D721Med (cell line): ENCODE results near the gene ZNF284.

Experiments
- DNase-seq: peaks from one replicate; pipeline ENCODE4 v3.0.0; 2011; ENCODE audit warnings: low spot score; ENCODE audit not compliant: insufficient read length
- FAIRE-seq: peaks from 2 replicates; lab custom pipeline; 2011; peaks lifted over from hg19 to GRCh38; lab: Jason Lieb, UNC
- TF ChIP-seq, protein P1 (sequence below): IDR thresholded peaks from 2 replicates; pipeline ENCODE4 v1.5.1; 2012; ENCODE audit warnings: mild to moderate bottlenecking, control low read depth; ENCODE audit not compliant: insufficient read depth; ENCODE audit errors: missing control alignments

The ZNF284 gene

DNA sequence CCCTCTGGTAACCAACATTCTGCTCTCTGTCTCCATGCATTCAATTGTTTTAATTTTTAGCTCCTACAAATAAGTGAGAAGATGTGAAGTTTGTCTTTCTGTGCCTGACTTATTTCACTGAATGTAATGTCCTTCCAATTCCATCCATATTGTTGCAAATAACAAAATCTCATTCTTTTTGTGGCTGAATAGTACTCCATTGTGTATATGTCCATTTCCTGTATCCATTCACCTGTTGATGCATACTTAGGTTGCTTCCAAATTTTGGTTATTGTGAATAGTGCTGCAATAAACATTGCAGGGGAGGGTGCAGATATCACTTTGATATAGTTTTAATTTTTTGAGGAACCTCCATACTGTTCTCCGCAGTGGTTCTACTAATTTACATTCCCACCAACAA lies 2.5 kb upstream of the ZNF284 start:
- DNase-seq: no peak
- FAIRE-seq: no peak

DNA sequence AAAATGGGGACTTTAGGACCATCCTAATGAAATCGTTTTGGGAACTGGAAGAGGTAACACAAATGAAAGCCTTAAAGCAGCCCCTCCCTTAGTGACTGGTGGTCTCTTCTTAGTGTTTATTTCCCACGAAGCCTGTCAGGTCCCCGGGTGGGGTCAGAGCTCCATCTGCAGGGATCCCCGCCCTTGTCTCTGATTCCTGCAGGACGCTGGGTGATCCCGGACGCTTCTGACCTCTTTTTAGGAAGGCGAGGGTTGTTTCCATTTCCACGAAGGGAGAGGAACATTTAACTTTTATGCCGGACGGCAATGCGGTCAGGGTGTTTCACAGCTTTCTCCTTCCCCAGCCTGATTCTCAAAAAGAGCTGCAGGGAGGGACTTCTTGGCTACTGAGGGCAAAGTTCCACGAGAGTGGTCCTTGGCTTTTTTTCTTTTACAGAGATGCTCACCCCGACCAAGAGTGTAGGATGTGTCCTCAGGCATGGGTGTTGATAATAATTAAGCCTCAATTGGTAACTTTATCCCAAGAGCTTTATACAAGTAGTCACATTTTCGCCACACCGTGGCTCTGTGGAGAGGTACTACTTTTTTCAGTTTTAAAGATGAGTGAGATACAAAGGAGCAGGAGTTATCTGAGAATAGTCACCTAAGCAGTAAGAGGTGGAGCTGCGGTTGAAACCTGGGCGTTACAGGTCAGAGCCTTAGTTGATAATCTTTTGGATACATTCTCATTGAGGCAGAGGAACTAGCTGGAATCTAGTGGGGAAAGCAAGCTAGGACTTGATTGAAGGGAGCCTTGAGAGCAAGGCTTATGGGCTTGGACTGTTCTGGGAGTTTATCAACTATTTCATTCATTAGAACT lies 813 bp downstream of the ZNF284 start:
- DNase-seq (no peak), FAIRE-seq (no peak)
- TF ChIP-seq, protein P1, sequence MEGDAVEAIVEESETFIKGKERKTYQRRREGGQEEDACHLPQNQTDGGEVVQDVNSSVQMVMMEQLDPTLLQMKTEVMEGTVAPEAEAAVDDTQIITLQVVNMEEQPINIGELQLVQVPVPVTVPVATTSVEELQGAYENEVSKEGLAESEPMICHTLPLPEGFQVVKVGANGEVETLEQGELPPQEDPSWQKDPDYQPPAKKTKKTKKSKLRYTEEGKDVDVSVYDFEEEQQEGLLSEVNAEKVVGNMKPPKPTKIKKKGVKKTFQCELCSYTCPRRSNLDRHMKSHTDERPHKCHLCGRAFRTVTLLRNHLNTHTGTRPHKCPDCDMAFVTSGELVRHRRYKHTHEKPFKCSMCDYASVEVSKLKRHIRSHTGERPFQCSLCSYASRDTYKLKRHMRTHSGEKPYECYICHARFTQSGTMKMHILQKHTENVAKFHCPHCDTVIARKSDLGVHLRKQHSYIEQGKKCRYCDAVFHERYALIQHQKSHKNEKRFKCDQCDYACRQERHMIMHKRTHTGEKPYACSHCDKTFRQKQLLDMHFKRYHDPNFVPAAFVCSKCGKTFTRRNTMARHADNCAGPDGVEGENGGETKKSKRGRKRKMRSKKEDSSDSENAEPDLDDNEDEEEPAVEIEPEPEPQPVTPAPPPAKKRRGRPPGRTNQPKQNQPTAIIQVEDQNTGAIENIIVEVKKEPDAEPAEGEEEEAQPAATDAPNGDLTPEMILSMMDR: peak; percentile 4

More for the DNA sequence above, 2.5 kb upstream of the ZNF284 start:
- TF ChIP-seq, protein P1: no peak

GRCh38 chr19:44076325-44076724 lies 4.4 kb downstream of the ZNF284 start:
- DNase-seq (no peak), FAIRE-seq (no peak)
- TF ChIP-seq, protein P1: no peak

- DNase-seq: no peak
- no peak for FAIRE-seq
- TF ChIP-seq, protein P1: no peak
These were observed 20.1 kb downstream of the ZNF284 start for GRCh38 chr19:44092108-44092507.

DNA sequence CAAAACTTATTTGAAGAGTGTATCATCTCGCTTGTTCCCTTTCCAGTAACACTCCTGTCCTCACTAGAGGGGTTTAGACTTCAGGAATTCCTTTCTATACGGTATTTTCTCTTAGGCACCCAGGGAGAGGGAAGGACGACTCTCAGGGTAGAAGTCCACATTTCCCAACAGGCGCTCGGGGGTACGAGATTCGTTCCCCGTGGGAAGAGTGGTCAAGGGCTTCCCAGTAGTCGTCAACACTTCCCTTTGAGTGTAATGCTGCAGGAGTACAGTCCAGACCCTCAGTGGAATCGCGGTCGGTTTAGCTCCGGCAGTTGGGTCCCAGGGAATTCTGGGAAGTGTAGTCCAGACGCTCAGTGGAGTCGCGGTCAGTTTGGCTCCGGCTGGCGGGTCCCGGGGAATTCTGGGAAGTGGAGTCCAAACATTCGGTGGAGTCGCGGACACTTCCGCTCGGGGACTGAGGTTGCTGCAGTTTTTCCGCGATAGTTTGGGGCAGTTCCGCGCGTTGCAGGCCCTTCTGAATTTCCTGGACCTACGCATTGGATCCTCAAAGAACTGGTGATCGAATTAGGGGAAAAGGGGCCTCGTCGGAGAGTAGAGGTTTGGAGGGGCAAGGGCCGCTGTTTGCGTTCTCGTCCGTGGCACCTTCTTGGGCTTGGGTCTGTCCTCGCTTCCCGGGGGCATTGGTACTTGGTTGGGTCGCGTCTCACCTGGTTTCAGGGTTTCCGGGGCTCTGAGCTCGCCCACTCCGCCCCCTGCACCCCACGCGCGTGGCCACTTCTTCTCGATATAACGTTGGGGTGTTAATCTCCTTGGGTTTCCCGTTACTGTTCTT lies 22.2 kb downstream of the ZNF284 start, which contains the start of gene ZNF224:
TSS of gene ZNF224 (plus strand) at position 431 of the 835 bp plus-strand sequence. CDS start 3,513 bp downstream, outside the sequence.
- TF ChIP-seq, protein P1: no peak
- no peak for FAIRE-seq

GRCh38 chr19:44107751-44108150 lies 35.8 kb downstream of the ZNF284 start:
- TF ChIP-seq, protein P1: no peak
- DNase-seq (no peak), FAIRE-seq (no peak)

More for the DNA sequence above, 22.2 kb downstream of the ZNF284 start, which contains the start of gene ZNF224:
- peak; percentile 74 for DNase-seq
